GM21390 (cell line): ENCODE data around the gene ADGRA1.
"Not testable (repeated sequence)": the region's sequence is repeated elsewhere in the genome, so short reads cannot be mapped to it uniquely, and the experiment has no call there.

Experiments used
- ATAC-seq: cut with Tn5 transposase; IDR thresholded peaks from one replicate; pipeline ENCODE4 v1.9.1; 2021; ENCODE audit not compliant: unreplicated experiment

Gene ADGRA1

GRCh38 chr10:133141144-133141957, 53.6 kb downstream of the ADGRA1 start:
- ATAC-seq: no peak

GRCh38 chr10:133141958-133142340, 54.2 kb downstream of the ADGRA1 start:
- no peak for ATAC-seq

GRCh38 chr10:133142523-133143199, 54.9 kb downstream of the ADGRA1 start:
- no peak for ATAC-seq

GRCh38 chr10:133143200-133143533, 55.4 kb downstream of the ADGRA1 start:
- no peak for ATAC-seq

- no peak for ATAC-seq
Measured at GRCh38 chr10:133143546-133143945, 55.8 kb downstream of the ADGRA1 start.

GRCh38 chr10:133144771-133145170, 57.0 kb downstream of the ADGRA1 start:
- no peak for ATAC-seq

- no peak for ATAC-seq
Measured at GRCh38 chr10:133150226-133150625, 62.5 kb downstream of the ADGRA1 start.

- no peak for ATAC-seq
Measured at GRCh38 chr10:133150656-133151055, 62.9 kb downstream of the ADGRA1 start.

- not testable (repeated sequence) for ATAC-seq
Measured at GRCh38 chr10:133151071-133151470, 63.3 kb downstream of the ADGRA1 start.

- no peak for ATAC-seq
Measured at GRCh38 chr10:133151543-133151972, 63.8 kb downstream of the ADGRA1 start.

GRCh38 chr10:133154411-133154810, 66.7 kb downstream of the ADGRA1 start:
- ATAC-seq: no peak

- ATAC-seq: no peak
Measured at GRCh38 chr10:133154996-133155778, 67.5 kb downstream of the ADGRA1 start.

- ATAC-seq: no peak
Measured at GRCh38 chr10:133156674-133157579, 69.2 kb downstream of the ADGRA1 start.

- no peak for ATAC-seq
Measured at GRCh38 chr10:133157662-133158436, 70.1 kb downstream of the ADGRA1 start.

GRCh38 chr10:133158437-133158755, 70.7 kb downstream of the ADGRA1 start:
- ATAC-seq: no peak

GRCh38 chr10:133158756-133159610, 71.3 kb downstream of the ADGRA1 start:
- ATAC-seq: no peak

- no peak for ATAC-seq
Measured at GRCh38 chr10:133159611-133159949, 71.9 kb downstream of the ADGRA1 start.

GRCh38 chr10:133159950-133160825, 72.5 kb downstream of the ADGRA1 start, which contains the start of gene KNDC1:
TSS of gene KNDC1 (plus strand) at chr10:133160219. CDS start at chr10:133160468, 249 bp downstream.
- ATAC-seq: no peak
